Measurements from ENCODE around the gene PPID.

DNA sequence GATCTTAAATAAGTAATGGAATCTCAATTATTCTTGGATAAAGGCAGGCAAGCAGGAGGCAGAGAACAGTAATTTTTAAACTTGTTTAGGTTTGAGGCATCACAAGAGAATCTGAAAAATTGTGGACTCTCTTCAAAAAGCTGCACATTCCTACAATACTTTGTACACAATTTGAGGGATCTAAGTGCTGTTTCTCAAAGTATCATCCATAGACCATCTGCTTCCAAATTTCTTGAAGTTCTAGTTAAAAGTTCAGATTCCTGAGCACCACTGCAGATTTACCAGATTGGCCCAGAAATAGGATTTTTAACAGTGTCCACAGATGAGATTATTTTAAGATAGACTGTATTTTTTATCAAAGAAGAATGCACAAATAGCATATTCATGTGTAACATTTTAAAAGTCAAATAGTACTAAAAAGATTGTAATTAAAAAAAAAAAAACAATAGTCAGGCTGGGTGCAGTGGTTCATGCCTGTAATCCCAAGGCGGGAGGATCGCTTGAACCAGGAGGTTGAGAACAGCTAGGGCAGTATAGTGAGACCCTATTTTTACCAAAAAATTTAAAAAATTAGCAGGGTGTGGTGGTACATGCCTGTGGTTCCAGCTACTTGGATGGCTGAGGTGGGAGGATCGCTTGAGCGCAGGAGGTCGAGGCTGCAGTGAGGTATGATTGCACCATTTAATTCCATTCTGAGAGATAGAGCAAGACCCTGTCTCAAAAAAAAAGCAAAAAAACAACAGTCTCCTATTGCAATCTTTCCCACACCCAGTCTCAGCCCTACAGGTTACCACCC lies 31.4 kb upstream of the PPID start:
- TF ChIP-seq, protein P1, sequence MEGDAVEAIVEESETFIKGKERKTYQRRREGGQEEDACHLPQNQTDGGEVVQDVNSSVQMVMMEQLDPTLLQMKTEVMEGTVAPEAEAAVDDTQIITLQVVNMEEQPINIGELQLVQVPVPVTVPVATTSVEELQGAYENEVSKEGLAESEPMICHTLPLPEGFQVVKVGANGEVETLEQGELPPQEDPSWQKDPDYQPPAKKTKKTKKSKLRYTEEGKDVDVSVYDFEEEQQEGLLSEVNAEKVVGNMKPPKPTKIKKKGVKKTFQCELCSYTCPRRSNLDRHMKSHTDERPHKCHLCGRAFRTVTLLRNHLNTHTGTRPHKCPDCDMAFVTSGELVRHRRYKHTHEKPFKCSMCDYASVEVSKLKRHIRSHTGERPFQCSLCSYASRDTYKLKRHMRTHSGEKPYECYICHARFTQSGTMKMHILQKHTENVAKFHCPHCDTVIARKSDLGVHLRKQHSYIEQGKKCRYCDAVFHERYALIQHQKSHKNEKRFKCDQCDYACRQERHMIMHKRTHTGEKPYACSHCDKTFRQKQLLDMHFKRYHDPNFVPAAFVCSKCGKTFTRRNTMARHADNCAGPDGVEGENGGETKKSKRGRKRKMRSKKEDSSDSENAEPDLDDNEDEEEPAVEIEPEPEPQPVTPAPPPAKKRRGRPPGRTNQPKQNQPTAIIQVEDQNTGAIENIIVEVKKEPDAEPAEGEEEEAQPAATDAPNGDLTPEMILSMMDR (conservative IDR thresholded peaks at IDR 0.05), result no peak
- no peak for TF ChIP-seq EZH2 (IDR thresholded peaks at IDR 0.05; ENCODE audit: low read depth)
